Fibroblast of mammary gland (primary cell): Measurements from ENCODE around the gene IFNA13.

ENCODE experiments used
- DNase-seq: peaks from one replicate; pipeline ENCODE4 v3.0.0-alpha.2; 2010; ENCODE audit warnings: low read depth
- H3K4me3 ChIP-seq: 2 replicates; pipeline ENCODE4 v1.5.1; 2011; ENCODE audit warnings: low read depth, mild to moderate bottlenecking, low read length, moderate library complexity; ENCODE audit not compliant: control insufficient read depth
- CTCF ChIP-seq: conservative IDR thresholded peaks from 2 replicates; pipeline ENCODE4 v1.5.1; 2011; ENCODE audit warnings: low read depth, low read length, inconsistent platforms; ENCODE audit not compliant: control insufficient read depth, insufficient read depth

The IFNA13 gene

GRCh38 chr9:21350787-21351186, 17.1 kb downstream of the IFNA13 start, which contains the start of gene IFNA6:
Gene IFNA6, minus strand, starts transcription at chr9:21350887. Its CDS starts 0 bp downstream, at chr9:21350887.
- no peak for DNase-seq
- no peak within 1 kb of the TSS for H3K4me3 ChIP-seq
- no peak for TF ChIP-seq CTCF

GRCh38 chr9:21348430-21348970, 19.4 kb downstream of the IFNA13 start:
- TF ChIP-seq CTCF: no peak
- H3K4me3 ChIP-seq: no peak overlapping the region

GRCh38 chr9:21340735-21341134, 27.1 kb downstream of the IFNA13 start:
- TF ChIP-seq CTCF: no peak
- no peak for DNase-seq
- H3K4me3 ChIP-seq: no peak overlapping the region

More at GRCh38 chr9:21348430-21348970, 19.4 kb downstream of the IFNA13 start:
- DNase-seq: no peak

- H3K4me3 ChIP-seq: no peak overlapping the region
- no peak for TF ChIP-seq CTCF
- DNase-seq: no peak
These were observed 31.4 kb downstream of the IFNA13 start for GRCh38 chr9:21336457-21336856.

- TF ChIP-seq CTCF: no peak
These were observed 32.9 kb downstream of the IFNA13 start, which contains the start of gene KLHL9 for GRCh38 chr9:21334701-21335632. Gene KLHL9, minus strand, starts transcription at chr9:21335404. Its CDS starts 545 bp downstream, at chr9:21334859.

GRCh38 chr9:21333226-21333625, 34.6 kb downstream of the IFNA13 start:
- TF ChIP-seq CTCF: no peak
- no peak for DNase-seq
- H3K4me3 ChIP-seq: peak overlapping the region; percentile 8

More at GRCh38 chr9:21334701-21335632, 32.9 kb downstream of the IFNA13 start, which contains the start of gene KLHL9:
- DNase-seq: peak; percentile 89
- H3K4me3 ChIP-seq: peak within 1 kb of the TSS; percentile 88
